GM19455 (cell line): ENCODE measurements around the gene ANK3.

Experiments used
- ATAC-seq: cut with Tn5 transposase; IDR thresholded peaks from one replicate; pipeline ENCODE4 v1.9.1; 2021; ENCODE audit not compliant: unreplicated experiment

ANK3 gene

GRCh38 chr10:60348982-60349381, 40.7 kb downstream of the ANK3 start:
- ATAC-seq, result no peak

GRCh38 chr10:60347270-60347669, 42.4 kb downstream of the ANK3 start:
- ATAC-seq, result no peak

GRCh38 chr10:60346661-60347060, 43.0 kb downstream of the ANK3 start:
- ATAC-seq, result no peak

GRCh38 chr10:60343254-60343653, 46.4 kb downstream of the ANK3 start:
- ATAC-seq, result no peak

GRCh38 chr10:60341969-60342368, 47.7 kb downstream of the ANK3 start:
- ATAC-seq, result no peak

- ATAC-seq, result no peak
Observed at GRCh38 chr10:60340973-60341372, 48.7 kb downstream of the ANK3 start.

GRCh38 chr10:60339757-60340156, 49.9 kb downstream of the ANK3 start:
- ATAC-seq, result no peak

GRCh38 chr10:60338786-60339185, 50.9 kb downstream of the ANK3 start:
- ATAC-seq, result no peak

- ATAC-seq, result no peak
Observed at GRCh38 chr10:60338002-60338564, 51.6 kb downstream of the ANK3 start.

- ATAC-seq, result no peak
Observed at GRCh38 chr10:60336901-60337630, 52.6 kb downstream of the ANK3 start.

GRCh38 chr10:60335708-60336107, 54.0 kb downstream of the ANK3 start:
- ATAC-seq, result no peak

GRCh38 chr10:60334991-60335390, 54.7 kb downstream of the ANK3 start:
- no peak for ATAC-seq

- ATAC-seq, result no peak
Observed at GRCh38 chr10:60332371-60332770, 57.3 kb downstream of the ANK3 start.

GRCh38 chr10:60331886-60332285, 57.8 kb downstream of the ANK3 start:
- ATAC-seq, result no peak

- ATAC-seq, result no peak
Observed at GRCh38 chr10:60323162-60323561, 66.5 kb downstream of the ANK3 start.

GRCh38 chr10:60320666-60321065, 69.0 kb downstream of the ANK3 start:
- no peak for ATAC-seq

- ATAC-seq, result no peak
Observed at GRCh38 chr10:60316029-60316428, 73.6 kb downstream of the ANK3 start.

- ATAC-seq, result no peak
Observed at GRCh38 chr10:60315311-60315710, 74.4 kb downstream of the ANK3 start.

- no peak for ATAC-seq
Observed at GRCh38 chr10:60314069-60314940, 75.4 kb downstream of the ANK3 start.

GRCh38 chr10:60313589-60313952, 76.1 kb downstream of the ANK3 start:
- ATAC-seq, result no peak

- ATAC-seq, result no peak
Observed at GRCh38 chr10:60312818-60313588, 76.7 kb downstream of the ANK3 start.
